A549 (cell line): Measurements from ENCODE around the gene FAT3.

ENCODE experiments used
- CTCF ChIP-seq: fragments of >200 bp; sonication (Bioruptor Twin); formaldehyde crosslinking; IDR thresholded peaks from 3 replicates; pipeline ENCODE4 v1.5.1; 2016
- EP300 ChIP-seq, 2 experiments: fragments of >200 bp; sonication (Bioruptor Twin); formaldehyde crosslinking; IDR thresholded peaks; 2 replicates in 1 of 2; 3 replicates in 1 of 2; pipeline ENCODE4 v1.6.1; 2016 to 2017
- ESRRA ChIP-seq: fragments of 150-350 bp; IDR thresholded peaks from 2 replicates; pipeline ENCODE4 v1.6.1; 2014; ENCODE audit warnings: mild to moderate bottlenecking, low read length, borderline replicate concordance
- JUN ChIP-seq, 2 experiments: fragments of >200 bp; sonication (Bioruptor Twin); formaldehyde crosslinking; IDR thresholded peaks; 2 replicates in 1 of 2; 3 replicates in 1 of 2; pipeline ENCODE4 v1.6.1; 2016 to 2017
- KDM1A ChIP-seq: fragments of 200-600 bp; sonication (generic); IDR thresholded peaks from 2 replicates; pipeline ENCODE4 v1.6.1; 2016; ENCODE audit warnings: low read depth, mild to moderate bottlenecking
- MAFK ChIP-seq: fragments of 450-650 bp; IDR thresholded peaks from 2 replicates; pipeline ENCODE4 v1.6.1; 2014; ENCODE audit not compliant: partially characterized antibody
- MAX ChIP-seq: IDR thresholded peaks from 2 replicates; pipeline ENCODE4 v1.6.1; 2012
- POLR2A ChIP-seq: IDR thresholded peaks from 2 replicates; pipeline ENCODE4 v1.6.1; 2012; ENCODE audit warnings: mild to moderate bottlenecking, low read length
- RAD21 ChIP-seq, 2 experiments: fragments of >200 bp in 1 of 2; sonication (Bioruptor Twin) in 1 of 2; formaldehyde crosslinking in 1 of 2; IDR thresholded peaks in 1 of 2; conservative IDR thresholded peaks in 1 of 2; 2 replicates in 1 of 2; 3 replicates in 1 of 2; pipeline ENCODE4 v1.6.1; 2012 to 2018; ENCODE audit warnings: inconsistent platforms in 1 of 2
- RFX5 ChIP-seq: fragments of 450-650 bp; IDR thresholded peaks from 2 replicates; pipeline ENCODE4 v1.7.1; 2014; ENCODE audit warnings: antibody characterized with exemption, mild to moderate bottlenecking, moderate library complexity
- TP53 ChIP-seq: fragments of 250-450 bp; sonication (Bioruptor Pico); IDR thresholded peaks from 2 replicates; pipeline ENCODE4 v1.5.0; 2021; ENCODE audit warnings: mild to moderate bottlenecking, moderate library complexity
- USF2 ChIP-seq: fragments of 450-650 bp; IDR thresholded peaks from 2 replicates; pipeline ENCODE4 v1.6.1; 2014; ENCODE audit warnings: antibody characterized with exemption
- ZC3H11A ChIP-seq: fragments of 450-650 bp; IDR thresholded peaks from 2 replicates; pipeline ENCODE4 v1.6.1; 2014; ENCODE audit warnings: antibody characterized with exemption, mild to moderate bottlenecking
- TF ChIP-seq, protein P1 (sequence below): fragments of 200-600 bp; sonication (generic); IDR thresholded peaks from 2 replicates; pipeline ENCODE4 v1.6.1; 2016; ENCODE audit warnings: antibody characterized with exemption, mild to moderate bottlenecking, moderate library complexity

GRCh38 chr11:92224407-92225124, at the start of gene FAT3:
- TF ChIP-seq CTCF (no peak), USF2 (no peak), JUN (IDR thresholded peaks at IDR 0.05) (no peak), POLR2A (peak; percentile 54), RAD21 (conservative IDR thresholded peaks at IDR 0.05 in 1 of 2, IDR thresholded peaks at IDR 0.05 in 1 of 2) (peak in 1 of 2 experiments; percentile 17; a peak in 3 of 5 replicates), EP300 (IDR thresholded peaks at IDR 0.05) (no peak), KDM1A (no peak), ZC3H11A (no peak), RFX5 (no peak), TP53 (CRISPR knock-in tag) (no peak), MAFK (no peak), ESRRA (no peak), MAX (no peak)
- TF ChIP-seq, protein P1, sequence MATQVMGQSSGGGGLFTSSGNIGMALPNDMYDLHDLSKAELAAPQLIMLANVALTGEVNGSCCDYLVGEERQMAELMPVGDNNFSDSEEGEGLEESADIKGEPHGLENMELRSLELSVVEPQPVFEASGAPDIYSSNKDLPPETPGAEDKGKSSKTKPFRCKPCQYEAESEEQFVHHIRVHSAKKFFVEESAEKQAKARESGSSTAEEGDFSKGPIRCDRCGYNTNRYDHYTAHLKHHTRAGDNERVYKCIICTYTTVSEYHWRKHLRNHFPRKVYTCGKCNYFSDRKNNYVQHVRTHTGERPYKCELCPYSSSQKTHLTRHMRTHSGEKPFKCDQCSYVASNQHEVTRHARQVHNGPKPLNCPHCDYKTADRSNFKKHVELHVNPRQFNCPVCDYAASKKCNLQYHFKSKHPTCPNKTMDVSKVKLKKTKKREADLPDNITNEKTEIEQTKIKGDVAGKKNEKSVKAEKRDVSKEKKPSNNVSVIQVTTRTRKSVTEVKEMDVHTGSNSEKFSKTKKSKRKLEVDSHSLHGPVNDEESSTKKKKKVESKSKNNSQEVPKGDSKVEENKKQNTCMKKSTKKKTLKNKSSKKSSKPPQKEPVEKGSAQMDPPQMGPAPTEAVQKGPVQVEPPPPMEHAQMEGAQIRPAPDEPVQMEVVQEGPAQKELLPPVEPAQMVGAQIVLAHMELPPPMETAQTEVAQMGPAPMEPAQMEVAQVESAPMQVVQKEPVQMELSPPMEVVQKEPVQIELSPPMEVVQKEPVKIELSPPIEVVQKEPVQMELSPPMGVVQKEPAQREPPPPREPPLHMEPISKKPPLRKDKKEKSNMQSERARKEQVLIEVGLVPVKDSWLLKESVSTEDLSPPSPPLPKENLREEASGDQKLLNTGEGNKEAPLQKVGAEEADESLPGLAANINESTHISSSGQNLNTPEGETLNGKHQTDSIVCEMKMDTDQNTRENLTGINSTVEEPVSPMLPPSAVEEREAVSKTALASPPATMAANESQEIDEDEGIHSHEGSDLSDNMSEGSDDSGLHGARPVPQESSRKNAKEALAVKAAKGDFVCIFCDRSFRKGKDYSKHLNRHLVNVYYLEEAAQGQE = no peak
